ENCODE data around the gene CIT. TPM values are rescaled to one million over a fixed set of nuclear protein-coding genes. Genes with fewer than 3 reads are reported as not detected.
"Not testable (repeated sequence)": the region's sequence is repeated elsewhere in the genome, so short reads cannot be mapped to it uniquely, and the experiment has no call there.

Gene CIT
- total RNA-seq, 4 donors from 2014 or later: 6.1 to 20.3 (median 10.0) TPM

DNA sequence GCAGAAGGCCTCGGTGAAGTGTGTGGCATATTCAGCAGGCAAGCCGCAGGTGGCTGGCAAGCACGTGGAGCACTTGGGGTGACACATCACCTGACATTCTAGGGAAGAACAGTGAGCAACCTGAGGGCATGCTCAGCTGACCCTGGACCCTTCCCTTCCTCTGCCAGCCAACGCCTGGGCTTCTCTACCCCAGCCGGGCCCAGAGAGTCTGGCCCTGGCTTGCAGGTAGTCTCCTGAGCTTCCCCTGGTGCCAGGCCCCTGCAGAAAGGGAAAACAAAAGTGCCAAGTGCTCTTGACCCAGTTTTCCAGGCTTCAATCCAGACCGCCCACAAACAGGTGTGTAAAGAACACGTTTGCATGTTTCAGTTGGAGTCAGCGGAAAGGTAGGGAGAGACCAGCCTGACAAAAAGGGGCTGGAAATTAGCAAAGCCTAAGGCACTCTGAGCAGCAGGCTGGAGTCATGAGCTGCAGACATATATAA, 163.5 kb downstream of the CIT start:
- 46% methylated on average over 7 of the region's 8 CpGs for WGBS
- Histone ChIP-seq H3K4me1 (peaks cover 19% of the 10 kb centered on the region), H3K27ac (peak overlapping the region; percentile 51), H3K4me3 (no peak overlapping the region), H3K27me3 (no peaks in the 10 kb centered on the region), H3K36me3 (peaks cover 6% of the 10 kb centered on the region), H3K9me3 (no peaks in the 10 kb centered on the region)
- no peak for DNase-seq (ENCODE audit: low spot score in 2 of 2)
- TF ChIP-seq EP300 (IDR thresholded peaks at IDR 0.05) (no peak), POLR2A (IDR thresholded peaks at IDR 0.05) (no peak), POLR2AphosphoS5 (IDR thresholded peaks at IDR 0.05) (no peak)
- TF ChIP-seq, protein P1, sequence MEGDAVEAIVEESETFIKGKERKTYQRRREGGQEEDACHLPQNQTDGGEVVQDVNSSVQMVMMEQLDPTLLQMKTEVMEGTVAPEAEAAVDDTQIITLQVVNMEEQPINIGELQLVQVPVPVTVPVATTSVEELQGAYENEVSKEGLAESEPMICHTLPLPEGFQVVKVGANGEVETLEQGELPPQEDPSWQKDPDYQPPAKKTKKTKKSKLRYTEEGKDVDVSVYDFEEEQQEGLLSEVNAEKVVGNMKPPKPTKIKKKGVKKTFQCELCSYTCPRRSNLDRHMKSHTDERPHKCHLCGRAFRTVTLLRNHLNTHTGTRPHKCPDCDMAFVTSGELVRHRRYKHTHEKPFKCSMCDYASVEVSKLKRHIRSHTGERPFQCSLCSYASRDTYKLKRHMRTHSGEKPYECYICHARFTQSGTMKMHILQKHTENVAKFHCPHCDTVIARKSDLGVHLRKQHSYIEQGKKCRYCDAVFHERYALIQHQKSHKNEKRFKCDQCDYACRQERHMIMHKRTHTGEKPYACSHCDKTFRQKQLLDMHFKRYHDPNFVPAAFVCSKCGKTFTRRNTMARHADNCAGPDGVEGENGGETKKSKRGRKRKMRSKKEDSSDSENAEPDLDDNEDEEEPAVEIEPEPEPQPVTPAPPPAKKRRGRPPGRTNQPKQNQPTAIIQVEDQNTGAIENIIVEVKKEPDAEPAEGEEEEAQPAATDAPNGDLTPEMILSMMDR (IDR thresholded peaks at IDR 0.05): no peak

DNA sequence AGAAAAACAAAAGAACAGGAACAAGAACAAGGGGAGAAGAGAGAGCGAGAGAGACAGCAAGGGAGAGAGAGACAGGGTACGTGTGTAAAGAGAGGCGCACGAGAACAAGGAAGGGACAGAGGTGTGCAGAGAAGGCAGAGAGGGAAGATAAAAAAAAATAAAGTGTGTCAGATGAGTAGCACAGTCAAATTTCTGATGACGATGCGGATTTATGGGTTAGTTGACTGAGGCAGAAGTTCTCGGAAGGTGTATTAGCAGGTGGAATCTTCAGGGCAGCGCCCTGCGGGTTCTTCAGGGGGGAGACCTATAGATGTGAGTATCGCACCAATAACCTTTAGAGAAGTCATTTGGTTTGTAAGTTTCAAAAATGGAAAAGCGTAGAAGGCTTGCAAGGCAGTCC, 164.4 kb downstream of the CIT start:
- no peaks in the 10 kb centered on the region for H3K27me3 ChIP-seq
- H3K4me1 ChIP-seq: peaks cover 19% of the 10 kb centered on the region
- 95% methylated on average over 11 of the region's 11 CpGs for WGBS
- no peak for DNase-seq (ENCODE audit: low spot score in 2 of 2)
- H3K27ac ChIP-seq: no peak overlapping the region
- no peak overlapping the region for H3K4me3 ChIP-seq
- no peaks in the 10 kb centered on the region for H3K9me3 ChIP-seq
- peaks cover 2% of the 10 kb centered on the region for H3K36me3 ChIP-seq
- no peak for TF ChIP-seq POLR2AphosphoS5 (IDR thresholded peaks at IDR 0.05)
- no peak for TF ChIP-seq POLR2A (IDR thresholded peaks at IDR 0.05)
- TF ChIP-seq, protein P1 (IDR thresholded peaks at IDR 0.05): no peak
- TF ChIP-seq EP300 (IDR thresholded peaks at IDR 0.05): no peak

DNA sequence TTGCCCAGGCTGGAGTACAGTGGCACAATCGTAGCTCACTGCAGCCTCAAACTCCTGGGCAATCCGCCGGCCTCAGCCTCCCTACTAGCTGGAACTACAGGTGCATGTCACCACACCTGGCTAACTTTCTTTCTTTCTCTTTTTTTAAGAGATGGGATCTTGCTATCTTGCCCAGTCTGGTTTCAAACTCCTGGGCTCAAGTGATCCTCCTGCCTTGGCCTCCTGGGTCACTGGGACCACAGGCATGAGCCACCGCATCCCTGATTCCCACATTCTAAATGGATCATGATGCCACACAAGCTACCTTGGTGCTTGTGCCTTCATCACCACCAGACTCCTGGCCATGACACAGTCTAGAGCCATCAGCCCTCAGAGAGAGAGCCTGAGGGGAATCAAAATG, 165.4 kb downstream of the CIT start:
- peaks cover 2% of the 10 kb centered on the region for H3K36me3 ChIP-seq
- no peak overlapping the region for H3K27ac ChIP-seq
- peaks cover 16% of the 10 kb centered on the region for H3K4me1 ChIP-seq
- no peaks in the 10 kb centered on the region for H3K27me3 ChIP-seq
- no peak overlapping the region for H3K4me3 ChIP-seq
- DNase-seq (ENCODE audit: low spot score in 2 of 2): no peak
- WGBS: 96% methylated on average over 4 of the region's 4 CpGs
- no peak for TF ChIP-seq POLR2A (IDR thresholded peaks at IDR 0.05)
- TF ChIP-seq, protein P1 (IDR thresholded peaks at IDR 0.05): no peak
- no peak for TF ChIP-seq POLR2AphosphoS5 (IDR thresholded peaks at IDR 0.05)
- TF ChIP-seq EP300 (IDR thresholded peaks at IDR 0.05): no peak
- H3K9me3 ChIP-seq: no peaks in the 10 kb centered on the region

DNA sequence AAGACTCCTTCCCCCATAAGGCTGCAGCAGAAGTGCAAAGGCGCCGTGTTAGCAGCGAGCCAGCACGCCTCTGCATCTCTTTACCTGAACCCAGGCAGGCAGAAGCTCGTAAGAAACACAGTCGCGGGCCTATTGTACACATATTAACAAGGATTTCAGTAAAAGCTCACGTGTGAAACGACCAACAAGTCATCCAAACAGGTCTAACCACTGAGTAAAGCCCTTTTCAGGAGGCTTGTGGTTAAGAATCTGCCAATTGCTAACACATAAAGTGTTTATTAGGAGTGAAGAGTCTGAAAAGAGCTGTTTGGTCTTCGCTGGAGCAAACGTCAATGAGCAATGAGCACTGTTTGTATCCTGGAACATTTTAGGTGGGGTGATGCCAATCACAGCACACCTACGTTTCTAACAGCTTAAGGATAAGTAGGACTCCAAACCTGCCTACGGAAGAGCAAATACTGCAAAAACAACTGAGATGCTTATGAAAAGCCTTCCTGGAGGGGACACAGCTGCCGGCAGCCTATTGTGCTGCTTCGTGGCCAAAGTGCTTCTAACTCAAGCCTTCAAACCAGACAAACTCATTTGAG, 166.1 kb downstream of the CIT start:
- H3K9me3 ChIP-seq: no peaks in the 10 kb centered on the region
- H3K27ac ChIP-seq: no peak overlapping the region
- no peaks in the 10 kb centered on the region for H3K27me3 ChIP-seq
- H3K4me1 ChIP-seq: peaks cover 15% of the 10 kb centered on the region
- DNase-seq (ENCODE audit: low spot score in 2 of 2): no peak
- WGBS: 82% methylated on average over 15 of the region's 15 CpGs
- H3K4me3 ChIP-seq: no peak overlapping the region
- TF ChIP-seq EP300 (IDR thresholded peaks at IDR 0.05) (no peak), POLR2AphosphoS5 (IDR thresholded peaks at IDR 0.05) (no peak), POLR2A (IDR thresholded peaks at IDR 0.05) (no peak)
- TF ChIP-seq, protein P1 (IDR thresholded peaks at IDR 0.05): no peak
- H3K36me3 ChIP-seq: peaks cover 2% of the 10 kb centered on the region

DNA sequence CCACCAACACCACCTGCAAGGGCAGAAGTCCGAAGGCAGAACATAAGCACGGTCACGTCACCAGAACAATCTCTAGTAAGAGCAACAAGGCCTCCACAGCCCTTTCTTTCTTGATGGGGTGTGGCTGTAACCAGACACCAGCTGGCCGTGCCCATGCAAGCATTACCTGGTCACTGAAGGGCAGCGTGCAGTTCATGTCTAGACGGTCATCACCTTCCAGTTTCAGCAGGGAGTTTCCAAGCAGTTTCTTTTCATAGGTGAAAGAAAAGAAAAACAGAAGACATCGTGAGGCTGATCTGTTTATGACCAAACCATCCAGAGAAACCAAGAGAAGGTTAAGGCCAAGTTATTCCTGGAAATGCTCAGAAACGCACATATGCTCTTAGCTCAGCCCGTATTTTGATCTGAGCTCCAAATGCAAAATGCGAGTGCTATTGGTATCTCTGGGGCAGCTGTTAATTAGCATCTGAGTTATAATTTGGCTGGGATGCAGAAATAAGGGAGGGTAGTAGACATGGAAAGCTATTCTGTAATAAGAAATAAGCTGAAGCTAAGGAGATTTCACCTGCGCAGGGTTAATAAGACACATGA, 166.7 kb downstream of the CIT start:
- Histone ChIP-seq H3K27me3 (no peaks in the 10 kb centered on the region), H3K4me3 (no peak overlapping the region), H3K4me1 (peaks cover 10% of the 10 kb centered on the region), H3K27ac (no peak overlapping the region), H3K36me3 (peaks cover 2% of the 10 kb centered on the region), H3K9me3 (no peaks in the 10 kb centered on the region)
- TF ChIP-seq EP300 (IDR thresholded peaks at IDR 0.05) (no peak), POLR2AphosphoS5 (IDR thresholded peaks at IDR 0.05) (no peak), POLR2A (IDR thresholded peaks at IDR 0.05) (no peak)
- TF ChIP-seq, protein P1 (IDR thresholded peaks at IDR 0.05): no peak
- DNase-seq (ENCODE audit: low spot score in 2 of 2): no peak
- 93% methylated on average over 11 of the region's 11 CpGs for WGBS

DNA sequence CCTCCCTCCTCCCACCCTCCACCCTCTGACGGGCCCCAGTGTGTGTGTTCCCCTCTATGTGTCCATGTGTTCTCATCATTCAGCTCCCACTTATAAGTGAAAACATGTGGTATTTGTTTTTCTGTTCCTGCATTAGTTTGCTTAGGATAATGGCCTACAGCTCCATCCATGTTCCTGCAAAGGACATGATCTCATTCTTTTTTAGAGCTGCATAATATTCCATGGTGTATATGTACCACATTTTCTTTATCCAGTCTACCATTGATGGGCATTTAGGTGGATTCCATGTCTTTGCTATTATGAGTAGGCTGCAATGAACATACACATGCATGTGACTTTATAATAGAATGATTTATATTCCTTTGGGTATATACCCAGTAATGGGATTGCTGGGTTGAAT, 170.7 kb downstream of the CIT start:
- H3K27ac ChIP-seq; H3K4me3 ChIP-seq; H3K27me3 ChIP-seq; H3K36me3 ChIP-seq; H3K4me1 ChIP-seq; DNase-seq (ENCODE audit: low spot score in 2 of 2); H3K9me3 ChIP-seq: not testable (repeated sequence)
- WGBS: 69% methylated on average over 1 of the region's 1 CpG

Measured in suprapubic skin (tissue), 4 donors.